Measurements from ENCODE around the gene LUM.

The LUM gene

GRCh38 chr12:91120781-91121180, 9.5 kb upstream of the LUM start:
- H3K4me2 ChIP-seq, result no peak overlapping the region
- H3K36me3 ChIP-seq (ENCODE audit: insufficient read depth), result no peaks in the 10 kb centered on the region
- no peaks in the 10 kb centered on the region for H4K20me1 ChIP-seq (ENCODE audit: insufficient read depth)
- no peaks in the 10 kb centered on the region for H3K27me3 ChIP-seq (ENCODE audit: insufficient read depth, low read depth)
- H3K4me1 ChIP-seq (ENCODE audit: low read depth, poor library complexity, severe bottlenecking), result no peaks in the 10 kb centered on the region
- H3K9ac ChIP-seq, result no peak overlapping the region
- TF ChIP-seq CTCF (conservative IDR thresholded peaks at IDR 0.05; ENCODE audit: low read depth, low read length), result no peak
- no peak overlapping the region for H3K27ac ChIP-seq
- H3K79me2 ChIP-seq (ENCODE audit: insufficient read depth, low read depth), result no peaks in the 10 kb centered on the region
- H3K4me3 ChIP-seq (IDR thresholded peaks at IDR 0.05; ENCODE audit: insufficient read depth, low read depth, low read length), result no peak overlapping the region
- H2AFZ ChIP-seq (ENCODE audit: low read depth), result no peak overlapping the region

- H3K36me3 ChIP-seq (ENCODE audit: insufficient read depth), result no peaks in the 10 kb centered on the region
- H3K4me2 ChIP-seq, result no peak overlapping the region
- no peak overlapping the region for H2AFZ ChIP-seq (ENCODE audit: low read depth)
- H4K20me1 ChIP-seq (ENCODE audit: insufficient read depth), result no peaks in the 10 kb centered on the region
- H3K79me2 ChIP-seq (ENCODE audit: insufficient read depth, low read depth), result no peaks in the 10 kb centered on the region
- TF ChIP-seq CTCF (conservative IDR thresholded peaks at IDR 0.05; ENCODE audit: low read depth, low read length), result no peak
- no peaks in the 10 kb centered on the region for H3K4me1 ChIP-seq (ENCODE audit: low read depth, poor library complexity, severe bottlenecking)
- H3K27ac ChIP-seq, result no peak overlapping the region
- H3K9ac ChIP-seq, result no peak overlapping the region
- H3K4me3 ChIP-seq (IDR thresholded peaks at IDR 0.05; ENCODE audit: insufficient read depth, low read depth, low read length), result no peak overlapping the region
- no peaks in the 10 kb centered on the region for H3K27me3 ChIP-seq (ENCODE audit: insufficient read depth, low read depth)
Observed at GRCh38 chr12:91119089-91119488, 7.8 kb upstream of the LUM start.

GRCh38 chr12:91113621-91114020, 2.3 kb upstream of the LUM start:
- TF ChIP-seq CTCF (conservative IDR thresholded peaks at IDR 0.05; ENCODE audit: low read depth, low read length), result no peak
- no peak overlapping the region for H3K27ac ChIP-seq
- no peak overlapping the region for H2AFZ ChIP-seq (ENCODE audit: low read depth)
- no peaks in the 10 kb centered on the region for H3K27me3 ChIP-seq (ENCODE audit: insufficient read depth, low read depth)
- H3K9ac ChIP-seq, result no peak overlapping the region
- no peaks in the 10 kb centered on the region for H4K20me1 ChIP-seq (ENCODE audit: insufficient read depth)
- H3K36me3 ChIP-seq (ENCODE audit: insufficient read depth), result no peaks in the 10 kb centered on the region
- H3K4me1 ChIP-seq (ENCODE audit: low read depth, poor library complexity, severe bottlenecking), result no peaks in the 10 kb centered on the region
- no peaks in the 10 kb centered on the region for H3K79me2 ChIP-seq (ENCODE audit: insufficient read depth, low read depth)
- no peak overlapping the region for H3K4me3 ChIP-seq (IDR thresholded peaks at IDR 0.05; ENCODE audit: insufficient read depth, low read depth, low read length)
- no peak overlapping the region for H3K4me2 ChIP-seq

GRCh38 chr12:91110311-91110924, 876 bp downstream of the LUM start:
- Histone ChIP-seq H3K27ac (no peak overlapping the region), H2AFZ (ENCODE audit: low read depth) (no peak overlapping the region), H3K79me2 (ENCODE audit: insufficient read depth, low read depth) (no peaks in the 10 kb centered on the region), H3K36me3 (ENCODE audit: insufficient read depth) (no peaks in the 10 kb centered on the region), H3K4me1 (ENCODE audit: low read depth, poor library complexity, severe bottlenecking) (no peaks in the 10 kb centered on the region), H4K20me1 (ENCODE audit: insufficient read depth) (no peaks in the 10 kb centered on the region), H3K9ac (no peak overlapping the region), H3K4me3 (IDR thresholded peaks at IDR 0.05; ENCODE audit: insufficient read depth, low read depth, low read length) (no peak overlapping the region), H3K27me3 (ENCODE audit: insufficient read depth, low read depth) (no peaks in the 10 kb centered on the region), H3K4me2 (no peak overlapping the region)
- no peak for TF ChIP-seq CTCF (conservative IDR thresholded peaks at IDR 0.05; ENCODE audit: low read depth, low read length)

Data from KMS-11 (cell line).